Muscle of leg (tissue), 11 donors: ENCODE measurements around the gene TEX22. TPM values are rescaled to one million over a fixed set of nuclear protein-coding genes. Genes with fewer than 3 reads are reported as not detected.

ENCODE experiments used
- DNase-seq: peaks from one replicate; pipeline ENCODE4 v3.0.0; 2013
- H3K27ac ChIP-seq: one replicate; pipeline ENCODE4 v1.5.1; 2013; ENCODE audit warnings: mild to moderate bottlenecking, low read length, control low read depth
- H3K27me3 ChIP-seq: one replicate; pipeline ENCODE4 v1.6.1; 2013; ENCODE audit warnings: low read length; ENCODE audit not compliant: control insufficient read depth, insufficient read depth
- H3K36me3 ChIP-seq: one replicate; pipeline ENCODE4 v1.6.1; 2013; ENCODE audit warnings: low read length; ENCODE audit not compliant: control insufficient read depth, insufficient read depth
- H3K4me1 ChIP-seq: one replicate; pipeline ENCODE4 v1.6.1; 2013; ENCODE audit warnings: low read length; ENCODE audit not compliant: control insufficient read depth, insufficient read depth
- H3K4me3 ChIP-seq: one replicate; pipeline ENCODE4 v1.5.1; 2013; ENCODE audit warnings: low read length, control low read depth
- H3K9me3 ChIP-seq: replicated peaks from 2 replicates; pipeline ENCODE4 v1.6.1; 2013; ENCODE audit warnings: low read depth, low read length; ENCODE audit not compliant: control insufficient read depth
- WGBS: methylation state at CpG from one replicate; pipeline ENCODE4 v1.1.5; 2013; ENCODE audit warnings: missing lambda C conversion rate; ENCODE audit not compliant: insufficient coverage; 5-methylcytosine and 5-hydroxymethylcytosine counted together
- polyA plus RNA-seq, 8 donors: library from polyadenylated mRNA; unstranded; fragments of 120-200 nt; gene quantifications; one replicate each; pipeline versions ENCODE4 v1.2.1 to v1.2.3, GENCODE V29; 2013; ENCODE audit warnings: inconsistent platforms in 1 of 8, low replicate concordance in 1 of 8; ENCODE audit not compliant: insufficient read length in 8 of 8, insufficient read depth in 1 of 8
- total RNA-seq: library from RNA; stranded (reverse); fragments of 120-200 nt; gene quantifications from one replicate; pipeline ENCODE4 v1.2.4, GENCODE V29; 2013

The TEX22 gene
- total and polyA plus RNA-seq, 9 donors = 0.23 to 1.1 (median 0.49) TPM

DNA sequence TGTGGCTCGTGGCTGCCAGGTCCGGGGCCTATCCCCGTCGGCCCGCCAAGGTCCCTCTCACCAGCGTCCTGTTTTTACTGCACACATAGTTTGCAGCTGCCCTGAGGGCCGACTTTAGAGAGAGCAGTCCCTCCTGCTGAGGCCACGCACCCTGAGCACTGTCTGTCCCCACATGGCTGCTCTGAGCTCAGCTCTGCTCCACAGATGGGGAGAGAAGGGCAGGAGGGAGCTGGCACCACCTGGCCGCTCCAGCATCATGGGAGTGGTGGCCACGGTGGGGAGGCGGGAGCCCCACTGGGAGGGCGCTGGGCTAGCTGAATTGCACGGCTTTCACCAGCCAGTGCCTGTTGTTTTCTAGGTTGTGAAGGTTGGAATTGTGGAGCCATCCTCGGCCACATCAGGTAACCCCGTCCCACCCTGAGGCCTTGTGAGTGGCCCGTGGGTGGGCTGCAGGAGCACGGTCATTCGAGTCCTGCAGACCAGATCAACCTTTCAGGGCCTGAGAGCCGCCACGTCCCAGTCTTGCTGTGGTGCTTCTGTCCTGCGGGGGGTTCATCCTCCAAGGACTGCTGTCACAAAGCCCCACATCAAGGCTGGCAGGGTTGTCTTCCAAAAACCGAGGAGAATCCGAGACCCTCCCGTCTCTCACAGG is 7.4 kb upstream of the TEX22 start:
- 87% methylated on average over 21 of the region's 24 CpGs for WGBS
- Histone ChIP-seq H3K27ac (no peak overlapping the region), H3K4me1 (peaks cover 52% of the 10 kb centered on the region), H3K27me3 (no peaks in the 10 kb centered on the region), H3K36me3 (peaks cover 46% of the 10 kb centered on the region), H3K4me3 (no peak overlapping the region), H3K9me3 (no peaks in the 10 kb centered on the region)
- no peak for DNase-seq

DNA sequence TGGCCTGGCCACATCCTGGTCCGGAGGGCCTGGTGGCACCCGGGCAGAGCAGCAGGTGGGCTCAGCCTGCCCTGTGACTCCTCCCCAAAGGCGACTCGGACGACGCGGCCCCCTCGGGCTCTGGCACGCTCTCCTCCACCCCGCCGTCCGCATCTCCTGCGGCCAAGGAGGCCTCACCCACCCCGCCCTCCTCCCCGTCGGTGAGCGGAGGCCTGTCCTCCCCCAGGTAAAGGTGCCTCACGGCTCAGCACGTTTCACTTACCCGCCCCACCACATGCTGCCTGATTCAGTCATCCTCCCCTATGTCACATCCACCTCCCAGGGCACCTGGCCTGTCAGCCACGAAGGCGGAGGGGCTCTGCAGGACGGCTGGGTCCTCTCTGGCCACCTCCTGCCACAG is 6.8 kb upstream of the TEX22 start:
- Histone ChIP-seq H3K27me3 (no peaks in the 10 kb centered on the region), H3K27ac (no peak overlapping the region), H3K36me3 (peaks cover 41% of the 10 kb centered on the region), H3K4me1 (peaks cover 46% of the 10 kb centered on the region), H3K9me3 (no peaks in the 10 kb centered on the region), H3K4me3 (no peak overlapping the region)
- 87% methylated on average over 22 of the region's 23 CpGs for WGBS
- no peak for DNase-seq

DNA sequence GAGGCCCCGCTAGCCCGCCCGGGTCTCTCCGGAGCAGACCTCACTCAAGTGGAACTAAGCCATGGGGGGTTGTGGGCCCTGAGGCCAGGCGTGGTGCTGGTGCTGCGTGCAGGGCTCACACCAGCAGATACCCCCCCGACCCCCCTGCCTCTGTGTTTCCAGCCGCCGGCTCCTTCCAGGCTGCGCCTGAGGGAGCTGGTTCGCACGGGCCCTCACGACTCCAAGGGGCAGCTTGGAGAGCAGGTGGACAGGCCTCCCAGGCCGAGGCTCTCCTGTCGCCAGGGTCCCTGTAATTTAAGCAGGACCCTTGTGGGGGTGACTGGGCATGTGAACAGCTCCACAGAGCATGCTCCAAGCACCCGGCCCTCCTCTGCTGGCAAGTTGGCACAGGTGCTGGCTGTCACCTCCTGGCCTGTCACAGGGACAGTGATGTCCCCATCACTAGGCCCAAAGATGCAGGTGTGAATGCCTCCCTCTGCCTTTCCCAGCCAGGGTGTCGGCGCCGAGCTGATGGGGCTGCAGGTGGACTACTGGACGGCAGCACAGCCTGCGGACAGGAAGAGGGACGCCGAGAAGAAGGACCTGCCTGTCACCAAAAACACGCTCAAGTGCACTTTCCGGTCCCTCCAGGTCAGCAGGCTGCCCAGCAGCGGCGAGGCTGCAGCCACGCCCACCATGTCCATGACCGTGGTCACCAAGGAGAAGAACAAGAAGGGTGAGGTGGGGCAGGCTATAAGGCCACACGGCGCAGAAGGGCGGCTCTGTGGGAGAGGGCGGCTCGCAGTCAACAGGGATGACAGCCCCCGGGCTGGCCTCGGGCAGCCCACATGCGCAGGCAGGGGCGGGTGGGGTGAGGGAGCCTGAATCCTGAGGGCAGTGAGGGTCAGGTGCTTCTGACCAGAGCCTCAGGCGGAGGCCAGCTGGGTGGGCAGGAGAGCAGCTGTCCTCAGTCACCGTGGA is 5.9 kb upstream of the TEX22 start:
- Histone ChIP-seq H3K9me3 (no peaks in the 10 kb centered on the region), H3K27me3 (no peaks in the 10 kb centered on the region), H3K4me1 (peaks cover 44% of the 10 kb centered on the region), H3K4me3 (no peak overlapping the region), H3K27ac (no peak overlapping the region), H3K36me3 (peaks cover 32% of the 10 kb centered on the region)
- 92% methylated on average over 39 of the region's 40 CpGs for WGBS
- no peak for DNase-seq

DNA sequence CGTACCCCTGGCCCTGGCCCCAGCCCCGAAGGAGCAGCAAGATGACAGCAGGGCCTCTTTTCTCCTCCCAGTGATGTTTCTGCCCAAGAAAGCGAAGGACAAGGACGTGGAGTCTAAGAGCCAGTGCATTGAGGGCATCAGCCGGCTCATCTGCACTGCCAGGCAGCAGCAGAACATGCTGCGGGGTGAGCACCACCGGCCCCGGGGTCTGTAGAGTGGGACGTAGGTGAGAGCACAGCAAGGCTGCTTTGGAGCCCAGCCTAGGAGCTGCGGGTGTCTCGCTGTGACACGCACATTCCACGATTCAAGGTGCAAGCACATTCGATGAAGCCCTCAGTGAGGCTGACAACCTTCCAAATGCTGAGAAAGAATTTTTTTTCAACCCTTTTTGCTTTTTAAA is 5.2 kb upstream of the TEX22 start:
- H3K27ac ChIP-seq = no peak overlapping the region

DNA sequence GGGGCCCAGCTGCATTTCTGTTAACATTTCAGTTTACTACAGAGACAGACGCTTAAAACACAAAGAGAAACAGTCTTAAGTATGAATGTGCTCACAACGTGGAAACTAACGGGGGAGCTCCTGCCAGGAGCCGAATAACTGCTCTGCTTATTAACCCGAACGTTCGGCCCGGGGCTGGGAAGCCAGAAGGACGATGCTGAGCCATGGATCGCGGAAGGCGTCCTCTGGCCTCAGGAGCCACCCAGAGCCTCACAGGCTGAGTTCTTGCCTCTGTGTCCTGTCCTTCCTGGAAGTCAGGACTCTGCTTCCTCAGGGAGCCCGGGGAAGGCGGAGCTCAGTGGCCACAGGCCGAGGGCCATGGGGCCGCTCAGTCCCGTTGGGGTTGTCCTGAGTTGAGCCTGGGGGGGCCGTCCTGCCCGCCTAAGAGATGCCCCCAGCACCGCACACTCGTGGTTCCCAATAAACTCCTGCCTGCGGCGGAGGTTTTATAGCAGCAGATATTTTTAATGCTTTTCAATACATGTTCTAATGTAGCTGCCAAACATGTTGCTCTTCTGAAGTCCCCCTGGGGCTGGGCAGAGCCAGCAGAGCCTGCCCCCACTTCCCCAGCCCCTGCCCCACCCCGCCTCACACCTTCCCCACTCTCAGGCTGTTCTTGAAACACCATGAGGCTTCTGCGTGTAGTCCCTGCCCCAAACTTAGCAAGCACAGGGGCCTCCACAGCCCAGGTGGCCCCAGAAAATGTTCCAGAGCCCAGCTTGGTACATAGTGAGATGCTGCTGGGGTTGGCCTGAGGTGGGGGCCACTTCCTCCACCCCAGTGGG is 3.4 kb upstream of the TEX22 start:
- peaks cover 3% of the 10 kb centered on the region for H3K9me3 ChIP-seq
- H3K4me1 ChIP-seq = peaks cover 38% of the 10 kb centered on the region
- H3K4me3 ChIP-seq = no peak overlapping the region
- peaks cover 28% of the 10 kb centered on the region for H3K36me3 ChIP-seq
- 51% methylated on average over 18 of the region's 25 CpGs for WGBS
- no peaks in the 10 kb centered on the region for H3K27me3 ChIP-seq
- DNase-seq = no peak
- no peak overlapping the region for H3K27ac ChIP-seq

More for the DNA sequence above, 5.2 kb upstream of the TEX22 start:
- Histone ChIP-seq H3K4me1 (peaks cover 43% of the 10 kb centered on the region), H3K4me3 (no peak overlapping the region), H3K36me3 (peaks cover 29% of the 10 kb centered on the region), H3K27me3 (no peaks in the 10 kb centered on the region), H3K9me3 (no peaks in the 10 kb centered on the region)
- 96% methylated on average over 11 of the region's 14 CpGs for WGBS
- DNase-seq = no peak

DNA sequence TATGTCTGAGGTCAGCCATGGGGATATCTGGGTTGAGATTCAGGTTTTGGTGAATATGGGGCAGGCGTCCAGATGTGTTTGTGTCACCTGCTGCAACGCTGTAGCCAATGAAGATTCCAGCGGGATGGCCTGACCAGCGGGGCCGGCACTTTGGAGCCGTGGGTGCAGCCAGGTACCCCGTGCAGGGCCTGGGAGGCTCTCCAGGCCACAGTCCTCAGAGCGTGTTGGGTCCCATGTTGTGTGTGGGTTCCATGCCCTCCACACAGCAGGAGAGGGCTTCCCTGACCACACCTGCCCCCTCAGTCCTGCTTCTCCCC is 2.8 kb upstream of the TEX22 start:
- H3K27ac ChIP-seq = no peak overlapping the region
- H3K9me3 ChIP-seq = peaks cover 9% of the 10 kb centered on the region
- peaks cover 38% of the 10 kb centered on the region for H3K4me1 ChIP-seq
- no peaks in the 10 kb centered on the region for H3K27me3 ChIP-seq
- WGBS = 91% methylated on average over 7 of the region's 8 CpGs
- no peak overlapping the region for H3K4me3 ChIP-seq
- peaks cover 33% of the 10 kb centered on the region for H3K36me3 ChIP-seq
- DNase-seq = no peak

DNA sequence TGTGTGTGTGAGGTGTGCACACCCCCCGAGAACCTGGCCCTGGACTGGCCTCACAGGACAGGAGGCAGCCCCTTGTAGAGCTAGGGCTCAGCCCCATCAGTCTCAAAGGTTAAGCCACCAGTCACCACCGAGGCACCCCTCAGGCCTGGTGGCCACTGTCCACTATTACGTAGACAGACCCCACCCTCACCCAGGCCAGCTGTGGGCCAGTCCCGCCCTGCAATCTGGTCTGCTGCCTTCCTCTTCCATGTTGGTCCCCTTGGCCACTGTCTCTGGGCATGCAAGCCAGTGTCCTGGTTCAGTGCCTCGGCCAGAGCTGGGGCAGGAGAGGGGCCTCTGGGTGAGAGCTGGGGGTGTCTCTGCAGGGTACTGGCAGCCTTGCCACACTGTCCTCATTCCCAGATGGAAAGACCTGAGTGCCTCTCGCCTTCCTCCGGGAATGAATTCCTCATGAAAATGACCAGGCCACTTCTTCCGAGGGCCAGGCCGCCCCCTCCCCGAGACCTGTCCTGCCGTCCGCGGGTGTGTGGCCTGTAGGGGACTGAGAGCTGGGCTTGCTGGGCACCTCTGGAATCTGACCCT is 897 bp upstream of the TEX22 start:
- H3K4me3 ChIP-seq = peak overlapping the region; percentile 78
- H3K4me1 ChIP-seq = peaks cover 33% of the 10 kb centered on the region
- 52% methylated on average over 8 of the region's 13 CpGs for WGBS
- peaks cover 35% of the 10 kb centered on the region for H3K36me3 ChIP-seq
- peak overlapping the region; percentile 81 for H3K27ac ChIP-seq
- no peaks in the 10 kb centered on the region for H3K27me3 ChIP-seq
- DNase-seq = no peak
- H3K9me3 ChIP-seq = peaks cover 16% of the 10 kb centered on the region

DNA sequence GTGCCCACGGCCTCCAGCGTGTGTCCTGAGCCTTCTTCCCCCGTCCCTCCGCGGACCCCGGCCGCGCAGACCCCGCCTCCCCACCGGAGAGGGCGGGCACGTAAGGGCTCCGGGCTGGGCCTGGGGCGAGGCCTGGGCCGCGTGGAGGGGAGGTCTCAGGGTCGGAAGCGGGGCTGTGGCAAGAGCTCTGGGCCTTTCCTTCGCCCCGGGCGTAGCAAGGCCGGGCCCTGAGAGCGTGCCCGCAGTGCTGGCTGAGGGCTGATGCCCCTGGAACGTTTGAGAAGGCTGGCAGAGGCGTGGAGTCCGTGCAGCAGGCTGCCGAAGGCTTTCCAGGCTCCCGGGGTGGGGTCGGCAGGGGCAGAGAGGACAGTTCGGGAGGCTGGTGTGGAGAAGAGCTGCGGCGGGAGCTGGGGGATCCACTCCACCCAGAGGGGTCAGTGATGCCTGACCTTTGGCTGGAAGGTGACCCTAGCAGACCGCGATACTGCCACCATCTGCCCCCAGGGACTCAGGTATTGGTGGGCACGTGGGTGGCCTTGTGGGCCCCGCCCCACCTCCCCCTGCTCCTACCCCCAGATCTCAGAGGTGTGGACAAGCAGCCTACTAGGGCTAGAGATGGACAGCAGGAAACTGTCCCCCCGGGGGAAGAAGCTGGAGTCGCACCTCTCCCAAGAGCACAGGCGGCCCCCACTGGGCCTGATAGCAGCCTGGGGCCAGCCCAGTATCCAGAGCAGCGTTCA is 558 bp downstream of the TEX22 start:
- Histone ChIP-seq H3K4me1 (peaks cover 33% of the 10 kb centered on the region), H3K9me3 (peaks cover 24% of the 10 kb centered on the region), H3K4me3 (peak overlapping the region; percentile 78), H3K27ac (peak overlapping the region; percentile 81), H3K36me3 (peaks cover 28% of the 10 kb centered on the region), H3K27me3 (no peaks in the 10 kb centered on the region)
- 26% methylated on average over 37 of the region's 41 CpGs for whole genome bisulfite sequencing
- no peak for DNase-seq

DNA sequence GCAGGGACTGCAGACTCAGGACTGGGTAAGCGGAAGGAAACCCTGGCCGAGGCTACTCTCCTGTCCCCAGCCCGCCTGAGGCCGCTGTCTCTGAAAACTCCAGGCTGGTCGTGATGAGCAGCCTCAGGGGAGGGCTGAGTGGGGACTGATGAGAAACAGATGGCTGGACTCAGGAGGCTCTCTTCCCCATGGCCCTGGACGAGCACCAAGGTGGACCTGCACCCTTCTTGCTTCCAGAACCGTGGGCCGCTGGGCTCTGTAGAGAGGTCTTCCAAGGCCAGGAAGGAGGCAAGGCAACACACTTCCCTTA is 1.1 kb downstream of the TEX22 start:
- Histone ChIP-seq H3K4me3 (peak overlapping the region; percentile 78), H3K4me1 (peaks cover 33% of the 10 kb centered on the region), H3K9me3 (peaks cover 24% of the 10 kb centered on the region), H3K27ac (no peak overlapping the region), H3K27me3 (no peaks in the 10 kb centered on the region), H3K36me3 (peaks cover 28% of the 10 kb centered on the region)
- no peak for DNase-seq
- 87% methylated on average over 6 of the region's 8 CpGs for WGBS
